HG03064 (cell line): ENCODE data around the gene CNBP.
A peak's percentile ranks its signal among the peaks of the same experiment; 100 is the strongest.
"Not testable (repeated sequence)": the region's sequence is repeated elsewhere in the genome, so short reads cannot be mapped to it uniquely, and the experiment has no call there.

Source experiments
- ATAC-seq: cut with Tn5 transposase; IDR thresholded peaks from one replicate; pipeline ENCODE4 v1.9.1; 2021; ENCODE audit warnings: low read depth; ENCODE audit not compliant: unreplicated experiment

The CNBP gene

DNA sequence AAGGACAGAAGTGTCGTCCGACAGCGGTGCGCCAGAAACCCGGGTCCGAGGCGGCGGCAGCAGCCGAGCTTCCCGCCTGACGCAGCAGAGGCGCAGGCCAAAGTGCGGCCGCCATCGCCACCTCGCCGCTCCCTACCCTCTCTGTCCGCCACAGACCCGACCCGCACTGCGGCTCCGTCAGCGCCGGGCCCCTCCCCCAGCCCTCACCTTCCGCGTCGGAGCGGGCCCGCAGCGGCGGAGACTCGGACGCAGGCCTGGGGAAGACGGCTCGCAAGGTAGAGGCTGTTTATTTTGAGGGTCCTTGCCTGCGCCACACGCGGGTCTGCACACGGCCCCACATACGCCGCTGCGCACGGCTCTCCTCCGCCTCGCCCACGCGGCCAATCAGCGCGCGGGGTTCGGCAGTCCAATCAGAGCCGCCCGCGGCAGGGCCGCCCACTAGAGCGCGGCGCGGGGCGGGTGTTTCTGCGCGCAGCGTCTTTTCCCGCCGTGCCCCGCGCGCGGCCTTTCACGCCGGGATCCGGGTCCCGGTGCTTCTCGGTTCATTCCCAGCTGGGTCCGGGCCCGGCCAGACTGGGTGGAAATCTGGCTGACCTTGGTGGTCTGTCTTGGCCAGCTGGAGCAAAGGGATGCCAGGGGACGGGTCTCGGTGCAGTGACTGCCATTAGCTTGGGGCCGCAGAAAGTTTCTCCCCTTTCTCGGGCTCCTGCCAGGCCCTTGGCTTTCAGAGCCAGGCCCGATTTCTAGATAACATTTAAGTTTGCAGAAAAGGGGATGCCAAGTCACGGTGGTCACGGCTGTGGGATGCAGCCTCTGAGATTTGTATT, at the start of gene CNBP:
CNBP (minus strand) TSS at position 328 of the 827 bp plus-strand sequence. CDS start 12,139 bp downstream, outside the sequence.
- ATAC-seq: peak; percentile 93

- no peak for ATAC-seq
These were observed 47.8 kb upstream of the CNBP start for GRCh38 chr3:129231331-129232119.

DNA sequence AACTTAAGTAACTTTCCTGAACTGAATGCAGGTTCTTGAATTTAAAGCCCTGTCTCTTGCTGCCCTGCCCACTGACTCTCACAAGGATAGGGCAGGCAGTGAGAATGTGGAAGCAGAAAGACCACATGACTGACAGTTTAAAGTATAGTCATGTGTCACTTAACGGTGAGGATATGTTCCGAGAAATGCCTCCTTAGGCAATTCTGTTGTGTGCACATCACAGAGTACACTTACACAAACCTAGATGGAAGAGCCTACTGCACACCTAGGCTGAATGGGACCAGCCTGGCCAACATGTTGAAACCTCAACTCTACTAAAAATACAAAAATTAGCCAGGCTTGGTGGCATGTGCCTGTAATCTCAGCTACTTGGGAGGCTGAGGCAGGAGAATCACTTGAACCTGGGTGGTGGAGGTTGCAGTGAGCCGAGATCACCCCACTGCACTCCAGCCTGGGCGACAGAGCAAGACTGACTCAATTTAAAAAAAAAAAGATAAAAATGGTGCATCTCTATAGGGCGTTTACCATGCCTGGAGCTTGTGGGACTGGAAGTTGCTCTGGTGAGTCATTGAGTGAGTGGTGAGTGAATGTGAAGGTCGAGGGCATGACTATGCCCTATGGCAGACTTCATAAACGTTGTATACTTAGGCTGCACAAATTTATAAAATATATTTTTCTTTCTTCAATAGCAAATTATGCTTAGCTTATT, 46.8 kb upstream of the CNBP start:
- ATAC-seq: no peak

GRCh38 chr3:129228891-129229585, 45.3 kb upstream of the CNBP start:
- ATAC-seq: no peak

GRCh38 chr3:129226374-129226773, 42.7 kb upstream of the CNBP start:
- ATAC-seq: no peak

DNA sequence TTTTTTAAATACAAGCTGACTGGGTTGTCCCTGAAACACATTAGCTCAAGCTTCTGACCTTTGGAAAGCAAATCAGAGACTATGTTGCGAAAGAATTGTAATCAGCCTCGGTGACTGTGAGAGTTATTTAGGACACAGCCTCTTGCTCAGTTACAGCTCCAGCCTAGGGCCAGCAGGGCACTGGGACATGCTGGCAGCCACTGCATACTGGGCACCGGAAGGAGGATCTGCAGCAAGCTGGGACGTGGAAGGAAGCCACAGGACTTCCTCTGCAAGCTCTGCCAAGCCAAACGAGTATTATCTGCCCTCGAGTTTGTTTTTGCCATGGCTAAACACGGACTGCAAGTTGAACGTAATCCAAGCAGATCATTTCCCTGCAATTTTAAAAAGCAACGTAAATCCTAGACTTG, 41.3 kb upstream of the CNBP start:
- ATAC-seq: no peak

DNA sequence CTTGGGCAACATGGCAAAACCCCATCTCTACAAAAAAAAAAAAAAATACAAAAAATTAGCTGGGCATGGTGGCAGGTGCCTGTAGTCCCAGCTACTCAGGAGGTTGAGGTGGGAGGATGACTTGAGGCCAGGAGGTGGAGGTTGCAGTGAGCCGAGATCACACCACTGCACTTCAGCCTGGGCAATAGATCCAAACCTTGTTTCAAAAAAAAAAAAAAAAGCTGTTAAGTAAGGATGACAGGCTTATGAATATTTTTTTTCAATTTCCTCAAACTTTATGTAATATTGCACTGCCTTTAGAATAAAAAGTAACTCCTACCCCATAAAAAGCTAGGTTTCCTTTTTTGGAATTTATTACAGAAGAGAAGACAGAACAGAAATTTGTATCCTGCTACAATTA, 40.7 kb upstream of the CNBP start:
- not testable (repeated sequence) for ATAC-seq

DNA sequence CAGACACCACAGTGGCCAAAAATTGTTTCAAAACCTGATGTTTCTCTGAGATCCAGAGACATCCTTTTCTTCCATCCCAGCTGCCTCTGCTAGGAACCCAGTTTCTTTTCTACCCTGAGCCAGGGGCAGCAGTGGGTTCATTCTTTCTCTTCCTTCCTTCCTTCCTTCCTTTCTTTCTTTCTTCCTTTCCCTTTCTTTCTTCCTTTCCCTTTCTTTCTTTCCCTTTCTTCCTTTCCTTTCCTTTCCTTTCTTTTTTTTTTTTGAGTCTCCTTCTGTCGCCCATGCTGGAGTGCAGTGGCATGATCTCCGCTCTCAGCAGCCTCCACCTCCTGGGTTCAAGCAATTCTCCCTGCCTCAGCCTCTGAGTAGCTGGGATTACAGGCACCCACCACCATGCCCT, 35.0 kb upstream of the CNBP start:
- no peak for ATAC-seq

DNA sequence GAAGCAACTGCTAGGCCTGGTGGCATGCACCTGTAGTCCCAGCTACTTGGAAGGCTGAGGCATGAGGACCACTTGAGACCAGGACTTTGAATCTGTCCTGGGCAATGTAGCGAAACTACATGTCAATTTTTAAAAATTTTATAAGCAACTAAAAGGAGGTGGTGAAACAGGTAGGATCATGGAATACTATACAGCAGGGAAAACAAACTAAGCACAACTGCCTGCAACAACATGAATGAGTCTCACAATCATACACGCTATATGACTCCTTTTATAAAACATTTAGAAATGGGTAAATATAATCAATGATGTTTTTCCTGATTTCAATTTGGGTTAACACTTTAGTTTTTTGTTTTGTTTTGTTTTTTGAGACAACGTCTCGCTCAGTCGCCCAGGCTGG, 29.5 kb upstream of the CNBP start:
- no peak for ATAC-seq

- ATAC-seq: no peak
These were observed 28.1 kb upstream of the CNBP start for GRCh38 chr3:129211772-129212171.

GRCh38 chr3:129211345-129211744, 27.6 kb upstream of the CNBP start:
- ATAC-seq: no peak

GRCh38 chr3:129207479-129207878, 23.8 kb upstream of the CNBP start:
- ATAC-seq: no peak

- no peak for ATAC-seq
These were observed 21.6 kb upstream of the CNBP start for GRCh38 chr3:129205109-129205832.

DNA sequence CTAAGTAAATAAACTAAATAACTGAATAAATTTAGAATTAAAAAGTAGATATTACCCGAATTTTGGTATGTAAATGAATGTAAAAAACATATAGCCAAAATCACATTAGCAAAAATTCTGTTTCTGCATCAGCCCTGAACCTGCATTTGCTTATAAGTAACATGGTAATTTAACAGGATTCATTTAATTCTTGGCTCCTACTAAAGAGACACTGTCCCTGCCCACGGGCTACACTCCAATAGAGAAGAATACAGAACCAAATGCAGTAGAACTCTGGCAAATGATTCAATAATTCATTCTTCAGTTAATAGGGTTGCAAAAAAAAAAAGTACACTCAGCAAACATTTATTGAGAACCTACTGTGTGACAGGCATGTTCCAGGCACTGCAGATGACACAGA, 20.8 kb upstream of the CNBP start:
- ATAC-seq: no peak

GRCh38 chr3:129199366-129199765, 15.7 kb upstream of the CNBP start:
- ATAC-seq: no peak

- ATAC-seq: no peak
These were observed 13.6 kb upstream of the CNBP start for GRCh38 chr3:129197321-129197720.

GRCh38 chr3:129196601-129197000, 12.9 kb upstream of the CNBP start:
- no peak for ATAC-seq

- ATAC-seq: no peak
These were observed 12.1 kb upstream of the CNBP start for GRCh38 chr3:129195731-129196256.

DNA sequence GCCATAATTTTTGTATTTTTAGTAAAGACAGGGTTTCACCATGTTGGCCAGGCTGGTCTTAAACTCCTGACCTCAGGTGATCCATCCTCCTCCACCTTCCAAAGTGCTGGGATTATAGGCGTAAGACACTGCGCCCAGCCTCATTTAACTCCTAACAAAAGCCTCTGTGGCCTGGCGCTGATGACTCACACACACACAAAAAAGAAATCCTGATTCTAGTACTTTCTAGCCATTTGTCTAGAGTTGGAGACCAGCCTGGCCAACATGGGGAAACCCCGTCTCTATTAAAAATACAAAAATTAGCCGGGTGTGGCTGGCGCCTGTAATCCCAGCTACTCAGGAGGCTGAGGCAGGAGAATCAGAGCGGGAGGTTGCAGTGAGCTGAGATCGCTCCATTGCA, 6.1 kb upstream of the CNBP start:
- ATAC-seq: not testable (repeated sequence)

DNA sequence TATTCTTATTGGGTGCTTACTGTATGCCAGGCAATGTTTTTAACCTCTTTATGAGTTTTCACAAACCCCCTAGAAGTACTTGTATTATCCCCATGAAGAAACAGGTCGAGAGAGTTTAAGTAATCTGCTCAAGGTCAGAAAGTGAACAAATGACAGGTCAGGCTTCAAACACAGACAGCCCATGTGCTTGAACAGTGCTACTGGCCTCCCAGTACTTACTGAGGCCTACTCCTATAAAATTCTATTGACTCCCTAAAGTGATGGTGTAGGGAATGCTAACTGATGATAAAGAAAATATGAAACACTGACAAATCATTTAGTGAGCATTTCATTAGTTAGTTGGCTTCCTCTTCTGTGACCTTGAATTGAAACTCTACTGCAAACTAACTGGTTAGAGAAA, 4.2 kb upstream of the CNBP start:
- ATAC-seq: no peak
